ENCODE data around the gene POLR1E. TPM values are rescaled to one million over a fixed set of nuclear protein-coding genes. Genes with fewer than 3 reads are reported as not detected.
A peak's percentile ranks its signal among the peaks of the same experiment; 100 is the strongest.
"Not testable (repeated sequence)": the region's sequence is repeated elsewhere in the genome, so short reads cannot be mapped to it uniquely, and the experiment has no call there.

The POLR1E gene
- total and polyA plus RNA-seq, 11 donors = 6.9 to 27.0 (median 12.8) TPM

DNA sequence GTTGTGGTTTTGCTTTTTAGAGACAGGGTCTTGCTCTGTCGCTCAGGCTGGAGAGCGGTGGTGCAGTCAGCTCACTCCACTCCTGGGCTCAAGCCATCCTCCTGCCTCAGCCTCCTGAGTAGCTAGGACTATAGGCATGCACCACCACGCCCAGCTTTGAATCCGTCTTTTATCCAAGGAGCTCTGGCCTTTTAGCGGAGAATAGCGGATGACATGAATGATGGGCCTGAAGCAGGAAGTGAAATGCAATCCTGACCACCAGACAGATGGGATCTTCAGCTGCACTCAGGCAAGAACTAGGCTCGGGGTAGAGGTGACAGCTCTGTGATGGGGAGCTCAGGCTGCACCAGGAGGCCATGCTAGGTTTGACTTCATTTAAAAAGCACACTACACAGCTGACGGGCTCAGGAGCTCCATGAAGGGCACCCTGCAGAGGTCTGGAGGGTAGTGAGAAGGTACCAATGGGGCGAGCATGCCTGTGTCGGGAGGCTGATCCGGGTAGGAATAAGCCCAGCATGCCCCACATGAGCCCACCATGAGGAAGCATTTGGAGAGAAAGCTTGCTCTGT is 21.9 kb downstream of the POLR1E start:
- Histone ChIP-seq H3K9me3 (no peaks in the 10 kb centered on the region), H3K27me3 (no peaks in the 10 kb centered on the region), H3K4me1 (no peaks in the 10 kb centered on the region), H3K27ac (no peak overlapping the region), H3K4me3 (no peak overlapping the region), H3K36me3 (peaks cover 0 to 67% (median 38%) of the 10 kb centered on the region in 9 donors)
- intact Hi-C loops (cut with DNase I) = loop anchor here in 1 of 10 donors (2.0 kb wide), 1 partner anchor 91 kb away; no protein-coding TSS in a partner anchor
- TF ChIP-seq, protein P1, sequence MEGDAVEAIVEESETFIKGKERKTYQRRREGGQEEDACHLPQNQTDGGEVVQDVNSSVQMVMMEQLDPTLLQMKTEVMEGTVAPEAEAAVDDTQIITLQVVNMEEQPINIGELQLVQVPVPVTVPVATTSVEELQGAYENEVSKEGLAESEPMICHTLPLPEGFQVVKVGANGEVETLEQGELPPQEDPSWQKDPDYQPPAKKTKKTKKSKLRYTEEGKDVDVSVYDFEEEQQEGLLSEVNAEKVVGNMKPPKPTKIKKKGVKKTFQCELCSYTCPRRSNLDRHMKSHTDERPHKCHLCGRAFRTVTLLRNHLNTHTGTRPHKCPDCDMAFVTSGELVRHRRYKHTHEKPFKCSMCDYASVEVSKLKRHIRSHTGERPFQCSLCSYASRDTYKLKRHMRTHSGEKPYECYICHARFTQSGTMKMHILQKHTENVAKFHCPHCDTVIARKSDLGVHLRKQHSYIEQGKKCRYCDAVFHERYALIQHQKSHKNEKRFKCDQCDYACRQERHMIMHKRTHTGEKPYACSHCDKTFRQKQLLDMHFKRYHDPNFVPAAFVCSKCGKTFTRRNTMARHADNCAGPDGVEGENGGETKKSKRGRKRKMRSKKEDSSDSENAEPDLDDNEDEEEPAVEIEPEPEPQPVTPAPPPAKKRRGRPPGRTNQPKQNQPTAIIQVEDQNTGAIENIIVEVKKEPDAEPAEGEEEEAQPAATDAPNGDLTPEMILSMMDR (IDR thresholded peaks at IDR 0.05) = no peak
- no peak for TF ChIP-seq POLR2A (IDR thresholded peaks at IDR 0.05)
- DNase-seq (no peak), ATAC-seq (no peak)
- 90 to 96% (median 95%) methylated on average over 11 of the region's 11 CpGs for WGBS, 4 donors

DNA sequence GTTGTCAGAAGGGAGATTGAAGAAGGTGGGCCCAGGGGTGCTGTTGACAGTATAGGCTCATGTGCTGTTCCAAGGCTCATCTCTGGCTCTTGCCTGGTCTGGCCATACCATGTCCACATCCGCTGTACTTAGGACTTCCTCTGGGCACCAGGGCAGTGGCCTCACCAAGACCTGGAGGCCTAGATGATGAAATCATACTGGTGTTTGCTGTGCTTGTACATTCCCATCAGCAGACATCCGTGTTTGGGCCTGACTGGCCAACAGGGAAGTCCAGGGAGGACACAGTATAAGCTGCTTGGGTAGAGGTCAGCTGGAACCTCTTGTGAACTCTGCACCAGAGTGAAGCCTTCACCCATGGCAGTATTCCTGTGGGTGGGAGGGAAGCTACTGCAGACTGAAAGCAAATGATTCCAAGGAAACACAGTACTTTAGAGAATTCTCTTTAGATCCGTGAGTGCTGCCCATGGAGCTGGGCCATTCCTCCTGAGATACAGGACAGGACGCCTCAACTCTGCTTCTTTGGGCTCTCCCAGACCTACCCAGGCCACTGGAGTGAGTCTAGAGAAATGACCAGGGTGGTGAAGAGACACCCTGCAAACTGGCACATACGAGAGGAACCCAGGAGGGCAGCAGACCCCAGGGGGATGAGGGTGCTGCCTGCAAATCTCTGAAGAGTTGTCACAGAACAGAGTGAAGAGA is 22.5 kb downstream of the POLR1E start:
- no peak for ATAC-seq
- peak in 1 of 5 donors; percentile 2 for DNase-seq
- WGBS, 4 donors = 86 to 94% (median 90%) methylated on average over 5 of the region's 5 CpGs
- Histone ChIP-seq H3K36me3 (peaks cover 0 to 67% (median 32%) of the 10 kb centered on the region in 9 donors), H3K4me3 (no peak overlapping the region), H3K27ac (no peak overlapping the region), H3K27me3 (no peaks in the 10 kb centered on the region), H3K9me3 (no peaks in the 10 kb centered on the region), H3K4me1 (no peaks in the 10 kb centered on the region)
- intact Hi-C loops (cut with DNase I) = loop anchor here in 1 of 10 donors (2.0 kb wide), 1 partner anchor 91 kb away; no protein-coding TSS in a partner anchor
- TF ChIP-seq, protein P1 (IDR thresholded peaks at IDR 0.05) = no peak
- no peak for TF ChIP-seq POLR2A (IDR thresholded peaks at IDR 0.05)

DNA sequence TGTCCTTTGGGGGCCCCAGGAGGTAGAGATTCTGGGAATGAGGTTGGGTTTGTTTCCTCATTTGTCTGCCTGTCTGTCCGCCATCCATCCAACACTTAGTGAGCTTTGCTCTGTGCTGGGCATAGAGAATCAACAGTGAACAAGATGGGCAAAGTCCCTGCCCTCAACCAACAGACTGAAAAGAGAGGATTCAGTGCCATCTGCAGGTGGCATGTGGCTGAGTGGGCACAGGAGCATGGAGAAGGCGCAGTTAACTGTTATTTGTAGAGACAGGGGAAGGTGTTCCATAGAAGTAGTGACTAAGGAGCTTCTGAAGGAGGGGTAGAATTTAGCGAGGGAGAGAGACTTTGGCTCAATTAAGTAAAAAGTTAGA is 23.1 kb downstream of the POLR1E start:
- TF ChIP-seq, protein P1 (IDR thresholded peaks at IDR 0.05) = peak in 1 of 12 donors; percentile 23
- TF ChIP-seq POLR2A (IDR thresholded peaks at IDR 0.05) = no peak

DNA sequence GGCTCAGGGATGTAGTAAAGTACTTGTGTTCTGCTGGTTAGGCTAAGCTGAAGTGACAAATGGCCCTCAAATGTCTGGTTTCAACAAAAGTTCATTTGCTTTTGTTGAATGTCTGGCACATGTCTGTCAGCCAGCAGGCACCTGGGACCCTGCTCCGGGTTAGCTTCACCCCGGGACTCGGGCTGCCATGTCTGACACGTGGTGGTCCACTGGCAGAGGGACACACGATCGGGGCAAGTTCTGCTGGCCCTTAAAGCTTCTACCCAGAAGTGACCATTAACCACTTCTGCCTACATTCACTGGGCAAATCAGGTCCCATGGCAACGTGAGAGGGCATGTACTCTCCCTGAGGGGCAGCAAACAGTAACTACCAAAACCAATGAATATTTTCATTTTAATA is 23.8 kb downstream of the POLR1E start:
- ATAC-seq (no peak), DNase-seq (no peak)
- intact Hi-C loops (cut with DNase I) = loop anchor here in 1 of 10 donors (2.0 kb wide), 1 partner anchor 93 kb away; no protein-coding TSS in a partner anchor
- Histone ChIP-seq H3K4me3 (no peak overlapping the region), H3K27me3 (no peaks in the 10 kb centered on the region), H3K36me3 (peaks cover 0 to 62% (median 21%) of the 10 kb centered on the region in 9 donors), H3K9me3 (no peaks in the 10 kb centered on the region), H3K27ac (no peak overlapping the region), H3K4me1 (no peaks in the 10 kb centered on the region)
- no peak for TF ChIP-seq POLR2A (IDR thresholded peaks at IDR 0.05)
- TF ChIP-seq, protein P1 (IDR thresholded peaks at IDR 0.05) = no peak
- WGBS, 4 donors = 84 to 96% (median 91%) methylated on average over 7 of the region's 7 CpGs

More for the DNA sequence above, 23.1 kb downstream of the POLR1E start:
- Histone ChIP-seq H3K4me1 (no peaks in the 10 kb centered on the region), H3K36me3 (peaks cover 0 to 63% (median 26%) of the 10 kb centered on the region in 9 donors), H3K27ac (no peak overlapping the region), H3K27me3 (no peaks in the 10 kb centered on the region), H3K4me3 (no peak overlapping the region), H3K9me3 (no peaks in the 10 kb centered on the region)
- intact Hi-C loops (cut with DNase I) = loop anchor here in 1 of 10 donors (2.0 kb wide), 1 partner anchor 92 kb away; no protein-coding TSS in a partner anchor
- ATAC-seq (no peak), DNase-seq (peak in 1 of 5 donors; percentile 11)
- 92 to 97% (median 96%) methylated on average over 3 of the region's 3 CpGs for WGBS, 4 donors

DNA sequence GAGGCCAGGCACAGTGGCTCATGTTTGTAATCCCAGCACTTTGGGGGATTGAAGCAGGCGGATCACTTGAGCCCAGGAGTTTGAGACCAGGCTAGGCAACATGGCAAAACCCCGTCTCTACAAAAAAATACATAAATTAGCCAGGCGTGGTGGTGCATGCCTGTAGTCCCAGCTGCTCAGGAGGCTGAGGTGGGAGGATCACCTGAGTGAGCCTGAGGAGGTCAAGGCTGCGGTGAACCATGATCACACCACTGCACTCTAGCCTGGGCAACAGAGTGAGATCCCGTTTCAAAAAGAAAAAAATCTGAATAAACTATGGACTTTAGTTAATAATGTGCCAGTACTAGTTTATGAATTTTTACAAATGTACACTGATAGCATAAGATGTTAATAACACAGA is 24.3 kb downstream of the POLR1E start:
- WGBS, 4 donors = 89 to 95% (median 93%) methylated on average over 5 of the region's 5 CpGs

More for the DNA sequence above, 24.3 kb downstream of the POLR1E start:
- H3K4me1 ChIP-seq; H3K27ac ChIP-seq; H3K9me3 ChIP-seq; intact Hi-C loops (cut with DNase I); DNase-seq; H3K27me3 ChIP-seq; H3K4me3 ChIP-seq; ATAC-seq: not testable (repeated sequence)
- H3K36me3 ChIP-seq = peaks cover 0 to 61% (median 16%) of the 10 kb centered on the region in 9 donors
